Measurements from ENCODE around the gene KCNIP4. TPM values are rescaled to one million over a fixed set of nuclear protein-coding genes. Genes with fewer than 3 reads are reported as not detected.

KCNIP4 gene
- polyA plus RNA-seq, 3 donors, result 0.09 to 0.25 TPM; not detected in 1

DNA sequence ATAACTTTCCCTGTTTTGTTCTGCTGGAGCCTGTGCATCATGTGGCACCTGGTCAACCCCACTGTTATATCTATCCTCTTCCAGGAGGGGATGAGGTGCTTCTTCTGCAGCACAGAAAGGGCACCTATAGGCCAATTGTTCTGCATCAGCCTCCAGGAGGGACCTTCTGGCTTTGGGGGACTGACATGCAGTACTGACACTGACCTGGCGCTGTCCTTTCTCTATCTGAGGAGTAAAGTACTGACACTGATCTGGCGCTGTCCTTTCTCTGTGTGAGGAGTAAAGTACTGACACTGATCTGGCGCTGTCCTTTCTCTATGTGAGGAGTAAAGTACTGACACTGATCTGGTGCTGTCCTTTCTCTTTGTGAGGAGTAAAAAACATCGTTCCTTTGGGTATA is 749.9 kb downstream of the KCNIP4 start:
- no peak overlapping the region for H2AFZ ChIP-seq (ENCODE audit: insufficient read depth, low read depth, low read length, poor library complexity, severe bottlenecking)
- H3K27ac ChIP-seq (ENCODE audit: low read depth in 1 of 2, low read length in 2 of 2), result no peak overlapping the region
- WGBS (ENCODE audit: insufficient coverage), result 95% methylated on average over 3 of the region's 4 CpGs
- H3K27ac Mint-ChIP-seq, result no peak overlapping the region
- TF ChIP-seq, protein P1, sequence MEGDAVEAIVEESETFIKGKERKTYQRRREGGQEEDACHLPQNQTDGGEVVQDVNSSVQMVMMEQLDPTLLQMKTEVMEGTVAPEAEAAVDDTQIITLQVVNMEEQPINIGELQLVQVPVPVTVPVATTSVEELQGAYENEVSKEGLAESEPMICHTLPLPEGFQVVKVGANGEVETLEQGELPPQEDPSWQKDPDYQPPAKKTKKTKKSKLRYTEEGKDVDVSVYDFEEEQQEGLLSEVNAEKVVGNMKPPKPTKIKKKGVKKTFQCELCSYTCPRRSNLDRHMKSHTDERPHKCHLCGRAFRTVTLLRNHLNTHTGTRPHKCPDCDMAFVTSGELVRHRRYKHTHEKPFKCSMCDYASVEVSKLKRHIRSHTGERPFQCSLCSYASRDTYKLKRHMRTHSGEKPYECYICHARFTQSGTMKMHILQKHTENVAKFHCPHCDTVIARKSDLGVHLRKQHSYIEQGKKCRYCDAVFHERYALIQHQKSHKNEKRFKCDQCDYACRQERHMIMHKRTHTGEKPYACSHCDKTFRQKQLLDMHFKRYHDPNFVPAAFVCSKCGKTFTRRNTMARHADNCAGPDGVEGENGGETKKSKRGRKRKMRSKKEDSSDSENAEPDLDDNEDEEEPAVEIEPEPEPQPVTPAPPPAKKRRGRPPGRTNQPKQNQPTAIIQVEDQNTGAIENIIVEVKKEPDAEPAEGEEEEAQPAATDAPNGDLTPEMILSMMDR (IDR thresholded peaks at IDR 0.05), result no peak
- DNase-seq, result no peak
- H3K9ac ChIP-seq (ENCODE audit: insufficient read depth, low read length, poor library complexity, severe bottlenecking), result no peak overlapping the region
- no peak overlapping the region for H3K4me2 ChIP-seq (replicated peaks; ENCODE audit: extremely low read depth, low read length, poor library complexity, severe bottlenecking)
- no peaks in the 10 kb centered on the region for H3K27me3 Mint-ChIP-seq (ENCODE audit: low read depth in 3 of 3)
- H3K36me3 Mint-ChIP-seq, result no peaks in the 10 kb centered on the region
- H3K4me1 ChIP-seq (ENCODE audit: control insufficient read depth in 1 of 2, insufficient read depth in 2 of 2, low read length in 2 of 2), result no peaks in the 10 kb centered on the region
- no peak overlapping the region for H3K4me3 ChIP-seq (replicated peaks in 1 of 3; ENCODE audit: low read depth in 2 of 3, low read length in 3 of 3)
- H4K20me1 ChIP-seq (ENCODE audit: insufficient read depth, low read length), result no peaks in the 10 kb centered on the region
- no peak overlapping the region for H3K4me3 Mint-ChIP-seq
- H3K27me3 ChIP-seq (ENCODE audit: control insufficient read depth in 2 of 2, insufficient read depth in 2 of 2, low read length in 2 of 2), result no peaks in the 10 kb centered on the region
- intact Hi-C loops (cut with micrococcal nuclease), result no loop called here
- H3K79me2 ChIP-seq (ENCODE audit: insufficient read depth, low read length), result no peaks in the 10 kb centered on the region
- H3K4me1 Mint-ChIP-seq, result no peaks in the 10 kb centered on the region
- peaks cover 0 to 4% of the 10 kb centered on the region in 2 donors for H3K9me3 ChIP-seq (replicated peaks in 1 of 2; ENCODE audit: control insufficient read depth in 1 of 2, insufficient read depth in 1 of 2, low read length in 2 of 2)
- peaks cover 0 to 5% (median 3%) of the 10 kb centered on the region in 7 donors for H3K9me3 Mint-ChIP-seq
- H3K36me3 ChIP-seq (replicated peaks in 1 of 2; ENCODE audit: control insufficient read depth in 1 of 2, insufficient read depth in 2 of 2, low read length in 2 of 2), result no peaks in the 10 kb centered on the region

DNA sequence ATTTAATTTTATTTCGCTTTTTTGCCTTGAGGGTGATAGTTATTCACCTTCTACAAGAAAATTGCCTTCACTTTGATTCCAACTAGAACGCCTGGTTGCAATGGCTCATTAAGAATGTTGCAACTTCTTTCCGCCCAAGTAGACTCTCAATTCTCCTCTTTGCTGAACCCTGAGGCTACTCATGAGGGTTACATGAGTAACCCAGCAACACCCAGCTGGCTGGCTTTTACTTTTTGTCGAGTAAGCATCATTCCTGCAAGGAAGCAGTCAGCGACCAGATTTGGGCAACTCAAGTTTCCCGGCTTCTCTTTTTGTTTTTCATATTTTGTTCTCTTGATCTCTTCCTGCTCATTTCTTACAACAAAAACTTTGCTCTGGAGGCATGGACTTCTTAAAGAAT is 752.9 kb downstream of the KCNIP4 start:
- Histone ChIP-seq H3K36me3 (replicated peaks in 1 of 2; ENCODE audit: control insufficient read depth in 1 of 2, insufficient read depth in 2 of 2, low read length in 2 of 2) (no peaks in the 10 kb centered on the region), H3K27me3 (ENCODE audit: control insufficient read depth in 2 of 2, insufficient read depth in 2 of 2, low read length in 2 of 2) (no peaks in the 10 kb centered on the region), H4K20me1 (ENCODE audit: insufficient read depth, low read length) (no peaks in the 10 kb centered on the region), H3K4me1 (ENCODE audit: control insufficient read depth in 1 of 2, insufficient read depth in 2 of 2, low read length in 2 of 2) (no peaks in the 10 kb centered on the region), H2AFZ (ENCODE audit: insufficient read depth, low read depth, low read length, poor library complexity, severe bottlenecking) (no peak overlapping the region), H3K4me3 (replicated peaks in 1 of 3; ENCODE audit: low read depth in 2 of 3, low read length in 3 of 3) (no peak overlapping the region), H3K4me2 (replicated peaks; ENCODE audit: extremely low read depth, low read length, poor library complexity, severe bottlenecking) (no peak overlapping the region), H3K9ac (ENCODE audit: insufficient read depth, low read length, poor library complexity, severe bottlenecking) (no peak overlapping the region), H3K9me3 (replicated peaks in 1 of 2; ENCODE audit: control insufficient read depth in 1 of 2, insufficient read depth in 1 of 2, low read length in 2 of 2) (no peaks in the 10 kb centered on the region), H3K27ac (ENCODE audit: low read depth in 1 of 2, low read length in 2 of 2) (no peak overlapping the region), H3K79me2 (ENCODE audit: insufficient read depth, low read length) (no peaks in the 10 kb centered on the region)
- 100% methylated on average over 2 of the region's 6 CpGs for WGBS (ENCODE audit: insufficient coverage)
- H3K27ac Mint-ChIP-seq, result no peak overlapping the region
- intact Hi-C loops (cut with micrococcal nuclease), result no loop called here
- H3K36me3 Mint-ChIP-seq, result no peaks in the 10 kb centered on the region
- no peaks in the 10 kb centered on the region for H3K4me1 Mint-ChIP-seq
- H3K27me3 Mint-ChIP-seq (ENCODE audit: low read depth in 3 of 3), result no peaks in the 10 kb centered on the region
- H3K9me3 Mint-ChIP-seq, result peaks cover 0 to 4% (median 2%) of the 10 kb centered on the region in 7 donors
- DNase-seq, result no peak
- no peak overlapping the region for H3K4me3 Mint-ChIP-seq
- TF ChIP-seq, protein P1 (IDR thresholded peaks at IDR 0.05), result no peak

All from CD14-positive monocyte (primary cell).